SH-SY5Y (cell line): Measurements from ENCODE around the gene SDK1.

Source experiments
- GATA2 ChIP-seq: IDR thresholded peaks from 2 replicates; pipeline ENCODE4 v1.6.1; 2011; ENCODE audit warnings: mild to moderate bottlenecking, low read depth, low read length
- GATA3 ChIP-seq: IDR thresholded peaks from 2 replicates; pipeline ENCODE4 v1.6.1; 2011; ENCODE audit warnings: low read depth, mild to moderate bottlenecking, low read length, moderate library complexity

DNA sequence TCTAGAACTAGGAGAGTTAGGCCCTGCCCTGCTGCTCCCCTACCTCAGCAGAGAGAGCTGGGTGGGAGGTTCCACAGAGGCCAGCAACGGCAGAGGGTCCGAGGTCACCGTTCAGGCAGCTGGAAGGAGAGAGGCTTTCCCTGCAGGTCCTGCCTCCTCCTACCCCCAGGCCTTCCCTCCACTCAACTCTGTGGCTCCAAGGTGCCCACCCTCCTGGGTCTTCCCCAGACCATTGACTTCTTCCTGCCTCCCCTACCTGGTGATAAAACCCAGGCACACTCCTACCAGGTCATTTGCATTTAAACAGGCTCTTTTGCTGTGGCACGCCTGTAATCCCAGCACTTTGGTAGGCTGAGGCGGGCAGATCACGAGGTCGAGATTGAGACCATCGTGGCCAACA, 865.8 kb downstream of the SDK1 start:
- TF ChIP-seq GATA2 = no peak
- TF ChIP-seq GATA3 = no peak
